ENCODE data around the gene HDAC9. TPM values are rescaled to one million over a fixed set of nuclear protein-coding genes. Genes with fewer than 3 reads are reported as not detected.

The HDAC9 gene
- total RNA-seq, 2 donors from 2014 or later: 1.5 to 4.0 TPM

DNA sequence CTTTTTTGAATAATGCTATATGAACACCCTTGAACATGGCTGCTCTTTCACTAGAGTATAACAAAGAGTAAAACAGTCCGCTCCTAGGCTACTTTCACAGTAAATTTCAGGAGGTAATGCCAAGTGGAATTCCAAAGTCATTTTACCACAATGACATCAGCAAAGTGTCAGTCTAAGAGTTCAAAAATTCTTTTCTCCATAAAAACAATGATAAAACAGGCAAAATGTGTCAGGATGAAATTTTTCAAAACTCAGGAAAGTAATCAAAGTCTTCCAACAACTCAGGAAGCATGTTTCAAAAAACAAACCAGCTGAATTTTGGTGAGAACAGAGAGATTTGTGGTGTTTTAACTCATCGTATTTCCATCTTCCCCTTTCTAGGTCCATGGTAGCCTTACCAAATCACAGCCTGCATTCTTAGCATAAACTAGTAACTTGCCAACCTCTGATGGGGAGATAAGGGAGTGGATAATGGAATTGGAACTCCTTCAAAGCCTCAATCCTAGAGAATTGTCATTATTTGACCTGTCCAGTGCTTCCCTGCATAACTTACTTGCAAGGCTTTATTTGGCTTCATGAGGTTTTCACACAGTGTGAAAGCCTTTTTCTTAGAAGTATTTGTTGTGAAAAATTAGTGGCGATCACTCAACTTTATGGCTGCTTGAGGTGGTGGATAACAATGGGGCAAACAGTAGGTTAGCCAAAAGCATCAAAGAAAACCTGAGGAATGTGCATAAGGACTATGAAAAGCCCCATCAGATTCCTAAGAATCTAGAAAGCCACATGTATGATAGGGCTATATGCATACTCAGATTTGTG lies 302.7 kb downstream of the HDAC9 start:
- no peak overlapping the region for H3K27ac ChIP-seq (ENCODE audit: low read depth, low read length)
- TF ChIP-seq, protein P1, sequence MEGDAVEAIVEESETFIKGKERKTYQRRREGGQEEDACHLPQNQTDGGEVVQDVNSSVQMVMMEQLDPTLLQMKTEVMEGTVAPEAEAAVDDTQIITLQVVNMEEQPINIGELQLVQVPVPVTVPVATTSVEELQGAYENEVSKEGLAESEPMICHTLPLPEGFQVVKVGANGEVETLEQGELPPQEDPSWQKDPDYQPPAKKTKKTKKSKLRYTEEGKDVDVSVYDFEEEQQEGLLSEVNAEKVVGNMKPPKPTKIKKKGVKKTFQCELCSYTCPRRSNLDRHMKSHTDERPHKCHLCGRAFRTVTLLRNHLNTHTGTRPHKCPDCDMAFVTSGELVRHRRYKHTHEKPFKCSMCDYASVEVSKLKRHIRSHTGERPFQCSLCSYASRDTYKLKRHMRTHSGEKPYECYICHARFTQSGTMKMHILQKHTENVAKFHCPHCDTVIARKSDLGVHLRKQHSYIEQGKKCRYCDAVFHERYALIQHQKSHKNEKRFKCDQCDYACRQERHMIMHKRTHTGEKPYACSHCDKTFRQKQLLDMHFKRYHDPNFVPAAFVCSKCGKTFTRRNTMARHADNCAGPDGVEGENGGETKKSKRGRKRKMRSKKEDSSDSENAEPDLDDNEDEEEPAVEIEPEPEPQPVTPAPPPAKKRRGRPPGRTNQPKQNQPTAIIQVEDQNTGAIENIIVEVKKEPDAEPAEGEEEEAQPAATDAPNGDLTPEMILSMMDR (conservative IDR thresholded peaks at IDR 0.05): no peak
- peaks cover 16% of the 10 kb centered on the region for H3K4me1 Mint-ChIP-seq
- H3K4me3 Mint-ChIP-seq: no peak overlapping the region
- no peaks in the 10 kb centered on the region for H3K27me3 Mint-ChIP-seq (ENCODE audit: insufficient read depth)
- H3K9me3 Mint-ChIP-seq: no peaks in the 10 kb centered on the region
- peaks cover 3% of the 10 kb centered on the region for H3K4me1 ChIP-seq (ENCODE audit: control insufficient read depth, insufficient read depth, low read length)
- no peak overlapping the region for H3K4me3 ChIP-seq (ENCODE audit: low read length)
- H3K36me3 ChIP-seq (ENCODE audit: control insufficient read depth, insufficient read depth, low read length): no peaks in the 10 kb centered on the region
- 80 to 88% methylated on average over 1 to 3 of the region's 3 CpGs for WGBS, 2 experiments (ENCODE audit: insufficient coverage in 1 of 2, insufficient read length in 1 of 2)
- H3K27ac Mint-ChIP-seq: no peak overlapping the region
- no peaks in the 10 kb centered on the region for H3K36me3 Mint-ChIP-seq (ENCODE audit: low read depth)
- no peak overlapping the region for H3K9ac ChIP-seq (ENCODE audit: extremely low read depth, low read length, poor library complexity, severe bottlenecking)
- no peak for DNase-seq
- H3K9me3 ChIP-seq (ENCODE audit: control insufficient read depth, low read length): no peaks in the 10 kb centered on the region
- no peaks in the 10 kb centered on the region for H3K27me3 ChIP-seq (ENCODE audit: control insufficient read depth, insufficient read depth, low read length, poor library complexity, severe bottlenecking)

DNA sequence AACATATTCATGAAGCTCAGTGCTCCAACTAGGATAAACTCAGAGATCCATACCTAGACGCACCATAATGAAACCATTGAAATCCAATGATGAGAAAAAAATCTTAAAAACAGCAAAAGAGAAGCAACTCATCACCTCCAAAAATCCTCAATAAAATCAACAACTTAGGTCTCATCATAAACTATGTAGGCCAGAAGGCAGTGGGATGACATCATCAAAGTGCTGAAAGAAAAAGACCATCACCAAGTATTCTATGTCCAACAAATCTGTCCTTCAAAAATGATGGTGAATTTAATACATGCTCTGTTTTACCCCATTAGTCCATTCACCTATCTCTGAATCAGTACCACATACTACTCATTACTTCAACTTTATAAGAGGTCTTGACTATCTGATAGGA lies 304.4 kb downstream of the HDAC9 start:
- Histone ChIP-seq H3K27me3 (ENCODE audit: control insufficient read depth, insufficient read depth, low read length, poor library complexity, severe bottlenecking) (no peaks in the 10 kb centered on the region), H3K9ac (ENCODE audit: extremely low read depth, low read length, poor library complexity, severe bottlenecking) (no peak overlapping the region), H3K27ac (ENCODE audit: low read depth, low read length) (no peak overlapping the region), H3K9me3 (ENCODE audit: control insufficient read depth, low read length) (no peaks in the 10 kb centered on the region), H3K36me3 (ENCODE audit: control insufficient read depth, insufficient read depth, low read length) (no peaks in the 10 kb centered on the region), H3K4me1 (ENCODE audit: control insufficient read depth, insufficient read depth, low read length) (no peaks in the 10 kb centered on the region), H3K4me3 (ENCODE audit: low read length) (no peak overlapping the region)
- H3K4me1 Mint-ChIP-seq: peaks cover 12% of the 10 kb centered on the region
- no peak for DNase-seq
- no peaks in the 10 kb centered on the region for H3K36me3 Mint-ChIP-seq (ENCODE audit: low read depth)
- H3K27me3 Mint-ChIP-seq (ENCODE audit: insufficient read depth): no peaks in the 10 kb centered on the region
- TF ChIP-seq, protein P1 (conservative IDR thresholded peaks at IDR 0.05): no peak
- 88% methylated on average over 1 of the region's 1 CpG; no CpG with 5 or more reads in 1 of the 2 experiments for WGBS, 2 experiments (ENCODE audit: insufficient coverage in 1 of 2, insufficient read length in 1 of 2)
- H3K27ac Mint-ChIP-seq: no peak overlapping the region
- H3K4me3 Mint-ChIP-seq: no peak overlapping the region
- H3K9me3 Mint-ChIP-seq: no peaks in the 10 kb centered on the region

DNA sequence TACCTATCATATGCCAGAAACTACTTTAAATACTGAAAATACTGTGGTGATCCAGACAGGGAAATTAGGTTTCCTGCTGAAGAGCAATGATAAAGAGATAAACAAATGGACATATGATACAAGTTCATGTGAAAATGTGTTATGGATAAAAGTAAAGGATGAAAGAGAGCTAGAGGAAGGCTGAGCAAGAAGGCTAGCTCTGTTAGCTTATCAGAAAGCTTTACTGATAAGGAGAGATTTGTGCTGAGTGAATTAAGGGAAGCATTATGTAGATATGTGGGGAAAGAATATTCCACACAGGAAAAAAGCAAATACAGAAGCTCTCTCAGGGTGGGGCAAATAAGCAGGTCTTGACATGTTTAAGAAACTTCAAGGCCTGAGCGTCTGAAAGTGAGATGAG lies 308.4 kb downstream of the HDAC9 start:
- 80% methylated on average over 1 of the region's 1 CpG; no CpG with 5 or more reads in 1 of the 2 experiments for WGBS, 2 experiments (ENCODE audit: insufficient coverage in 1 of 2, insufficient read length in 1 of 2)
- no peak overlapping the region for H3K27ac ChIP-seq (ENCODE audit: low read depth, low read length)
- Mint-ChIP-seq H3K4me3 (no peak overlapping the region), H3K27ac (no peak overlapping the region), H3K4me1 (peaks cover 7% of the 10 kb centered on the region), H3K36me3 (ENCODE audit: low read depth) (no peaks in the 10 kb centered on the region), H3K9me3 (no peaks in the 10 kb centered on the region), H3K27me3 (ENCODE audit: insufficient read depth) (no peaks in the 10 kb centered on the region)
- H3K36me3 ChIP-seq (ENCODE audit: control insufficient read depth, insufficient read depth, low read length): no peaks in the 10 kb centered on the region
- TF ChIP-seq, protein P1 (conservative IDR thresholded peaks at IDR 0.05): no peak
- no peak overlapping the region for H3K9ac ChIP-seq (ENCODE audit: extremely low read depth, low read length, poor library complexity, severe bottlenecking)
- H3K27me3 ChIP-seq (ENCODE audit: control insufficient read depth, insufficient read depth, low read length, poor library complexity, severe bottlenecking): no peaks in the 10 kb centered on the region
- DNase-seq: no peak
- H3K4me3 ChIP-seq (ENCODE audit: low read length): no peak overlapping the region
- H3K9me3 ChIP-seq (ENCODE audit: control insufficient read depth, low read length): no peaks in the 10 kb centered on the region
- no peaks in the 10 kb centered on the region for H3K4me1 ChIP-seq (ENCODE audit: control insufficient read depth, insufficient read depth, low read length)
